Calu3 (cell line): ENCODE results near the gene SLCO3A1. TPM values are rescaled to one million over a fixed set of nuclear protein-coding genes. Genes with fewer than 3 reads are reported as not detected.

Source experiments
- BruUV-seq: library from RNA; stranded (reverse); fragments of 400-500 nt; replicated peaks from 2 replicates; lab custom pipeline; 2021; lab: Mats Ljungman, UMichigan
- CTCF ChIA-PET: fragments of 300-600 bp; sonication (Branson Sonifier 250); formaldehyde crosslinking; loops from one replicate; lab custom pipeline; 2022; ENCODE audit warnings: antibody characterized with exemption; lab: Charles Lee
- DNase-seq: peaks from one replicate; pipeline ENCODE4 v3.0.0; 2022
- H3K27ac Mint-ChIP-seq: one replicate; pipeline ENCODE4 v1.8.0; 2022; ENCODE audit warnings: mixed read lengths; ENCODE audit not compliant: unreplicated experiment
- H3K27me3 Mint-ChIP-seq: one replicate; pipeline ENCODE4 v1.8.0; 2022; ENCODE audit warnings: mixed read lengths; ENCODE audit not compliant: unreplicated experiment
- H3K36me3 Mint-ChIP-seq: one replicate; pipeline ENCODE4 v1.8.0; 2022; ENCODE audit warnings: mild to moderate bottlenecking, moderate library complexity, mixed read lengths; ENCODE audit not compliant: insufficient read depth, unreplicated experiment
- H3K4me1 Mint-ChIP-seq: one replicate; pipeline ENCODE4 v1.8.0; 2022; ENCODE audit warnings: mild to moderate bottlenecking, low read depth, mixed read lengths; ENCODE audit not compliant: unreplicated experiment
- H3K4me3 Mint-ChIP-seq: one replicate; pipeline ENCODE4 v1.8.0; 2022; ENCODE audit warnings: mild to moderate bottlenecking, low read depth, moderate library complexity, mixed read lengths; ENCODE audit not compliant: unreplicated experiment
- H3K9me3 Mint-ChIP-seq: one replicate; pipeline ENCODE4 v1.8.0; 2022; ENCODE audit warnings: low read depth, mixed read lengths; ENCODE audit not compliant: unreplicated experiment
- CTCF ChIP-seq: fragments of 200-600 bp; IDR thresholded peaks from one replicate; pipeline ENCODE4 v1.8.0; 2022; ENCODE audit warnings: antibody characterized with exemption; ENCODE audit not compliant: unreplicated experiment
- intact Hi-C: fragments of 100-400 bp; cut with micrococcal nuclease; formaldehyde crosslinking; loops from one replicate; pipeline ENCODE4 v1.10.0; 2022; ENCODE audit not compliant: unreplicated experiment
- total RNA-seq: library from RNA; stranded (reverse); gene quantifications from 2 replicates; pipeline ENCODE4 v1.2.3, GENCODE V29; 2022

SLCO3A1 gene
- total RNA-seq, 1 experiment from 2014 or later, result 65.9 TPM

- TF ChIP-seq CTCF, result no peak
- no peaks in the 10 kb centered on the region for H3K9me3 Mint-ChIP-seq
- H3K27me3 Mint-ChIP-seq, result no peaks in the 10 kb centered on the region
- H3K4me3 Mint-ChIP-seq, result peak overlapping the region; percentile 46
- H3K36me3 Mint-ChIP-seq, result peaks cover 9% of the 10 kb centered on the region
- DNase-seq, result no peak
- peak overlapping the region; percentile 79 for H3K27ac Mint-ChIP-seq
- intact Hi-C loops, result loop anchor here (1.0 to 5.0 kb wide), 4 partner anchors 10 to 291 kb away; no protein-coding TSS in a partner anchor
- no TSS peak for BruUV-seq
- H3K4me1 Mint-ChIP-seq, result peaks cover 79% of the 10 kb centered on the region
- CTCF ChIA-PET, result interaction anchor here (0.7 to 4.7 kb wide), 3 partner anchors 12 to 1609 kb away, joined by 6 to 55 read pairs (median 21); partner anchors contain the start of gene SLCO3A1
These were observed 12.4 kb downstream of the SLCO3A1 start for GRCh38 chr15:91865950-91866349.

GRCh38 chr15:91866371-91866905, 12.9 kb downstream of the SLCO3A1 start:
- TF ChIP-seq CTCF, result no peak
- BruUV-seq, result no TSS peak
- H3K4me1 Mint-ChIP-seq, result peaks cover 83% of the 10 kb centered on the region
- H3K27me3 Mint-ChIP-seq, result no peaks in the 10 kb centered on the region
- H3K36me3 Mint-ChIP-seq, result peaks cover 9% of the 10 kb centered on the region
- peak overlapping the region; percentile 79 for H3K27ac Mint-ChIP-seq
- peak overlapping the region; percentile 46 for H3K4me3 Mint-ChIP-seq
- intact Hi-C loops, result loop anchor here (1.0 to 5.0 kb wide), 4 partner anchors 10 to 291 kb away; no protein-coding TSS in a partner anchor
- H3K9me3 Mint-ChIP-seq, result no peaks in the 10 kb centered on the region
- DNase-seq, result peak; percentile 43
- CTCF ChIA-PET, result interaction anchor here (0.6 to 4.7 kb wide), 7 partner anchors 12 to 1609 kb away, joined by 3 to 55 read pairs (median 6); partner anchors contain the start of gene SLCO3A1

- peak; percentile 41 for DNase-seq
- CTCF ChIA-PET, result interaction anchor here (0.6 to 4.7 kb wide), 10 partner anchors 13 to 212 kb away, joined by 3 to 55 read pairs (median 5); partner anchors contain the start of gene SLCO3A1
- Mint-ChIP-seq H3K27me3 (no peaks in the 10 kb centered on the region), H3K9me3 (no peaks in the 10 kb centered on the region), H3K4me1 (peaks cover 83% of the 10 kb centered on the region), H3K4me3 (peak overlapping the region; percentile 46), H3K27ac (peak overlapping the region; percentile 79), H3K36me3 (peaks cover 9% of the 10 kb centered on the region)
- BruUV-seq, result no TSS peak
- intact Hi-C loops, result loop anchor here (1.0 to 5.0 kb wide), 4 partner anchors 11 to 290 kb away; no protein-coding TSS in a partner anchor
- TF ChIP-seq CTCF, result no peak
These were observed 13.5 kb downstream of the SLCO3A1 start for GRCh38 chr15:91866971-91867372.

- no peaks in the 10 kb centered on the region for H3K27me3 Mint-ChIP-seq
- BruUV-seq, result no TSS peak
- H3K4me3 Mint-ChIP-seq, result peak overlapping the region; percentile 46
- intact Hi-C loops, result loop anchor here (2.0 to 5.0 kb wide), 3 partner anchors 23 to 290 kb away; no protein-coding TSS in a partner anchor
- CTCF ChIA-PET, result interaction anchor here (0.6 to 4.7 kb wide), 13 partner anchors 11 to 211 kb away, joined by 3 to 55 read pairs (median 3); partner anchors contain the start of gene SLCO3A1
- H3K27ac Mint-ChIP-seq, result peak overlapping the region; percentile 79
- no peak for TF ChIP-seq CTCF
- no peaks in the 10 kb centered on the region for H3K9me3 Mint-ChIP-seq
- peaks cover 9% of the 10 kb centered on the region for H3K36me3 Mint-ChIP-seq
- DNase-seq, result peak; percentile 94
- H3K4me1 Mint-ChIP-seq, result peaks cover 77% of the 10 kb centered on the region
These were observed 14.1 kb downstream of the SLCO3A1 start for GRCh38 chr15:91867581-91868026.
